ENCODE data around the gene CDHR2.

GRCh38 chr5:176642675-176643490 lies 93.7 kb downstream of the CDHR2 start:
- no peak for TF ChIP-seq MYC (IDR thresholded peaks at IDR 0.05; ENCODE audit: low read depth, low read length)
- TF ChIP-seq, protein P1, sequence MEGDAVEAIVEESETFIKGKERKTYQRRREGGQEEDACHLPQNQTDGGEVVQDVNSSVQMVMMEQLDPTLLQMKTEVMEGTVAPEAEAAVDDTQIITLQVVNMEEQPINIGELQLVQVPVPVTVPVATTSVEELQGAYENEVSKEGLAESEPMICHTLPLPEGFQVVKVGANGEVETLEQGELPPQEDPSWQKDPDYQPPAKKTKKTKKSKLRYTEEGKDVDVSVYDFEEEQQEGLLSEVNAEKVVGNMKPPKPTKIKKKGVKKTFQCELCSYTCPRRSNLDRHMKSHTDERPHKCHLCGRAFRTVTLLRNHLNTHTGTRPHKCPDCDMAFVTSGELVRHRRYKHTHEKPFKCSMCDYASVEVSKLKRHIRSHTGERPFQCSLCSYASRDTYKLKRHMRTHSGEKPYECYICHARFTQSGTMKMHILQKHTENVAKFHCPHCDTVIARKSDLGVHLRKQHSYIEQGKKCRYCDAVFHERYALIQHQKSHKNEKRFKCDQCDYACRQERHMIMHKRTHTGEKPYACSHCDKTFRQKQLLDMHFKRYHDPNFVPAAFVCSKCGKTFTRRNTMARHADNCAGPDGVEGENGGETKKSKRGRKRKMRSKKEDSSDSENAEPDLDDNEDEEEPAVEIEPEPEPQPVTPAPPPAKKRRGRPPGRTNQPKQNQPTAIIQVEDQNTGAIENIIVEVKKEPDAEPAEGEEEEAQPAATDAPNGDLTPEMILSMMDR (IDR thresholded peaks at IDR 0.05; ENCODE audit: extremely low read depth in 1 of 2, insufficient read depth in 1 of 2, low read depth in 1 of 2, low read length in 2 of 2): no peak
- no peak for TF ChIP-seq POLR2A (IDR thresholded peaks at IDR 0.05; ENCODE audit: low read depth, low read length)
- no peak for TF ChIP-seq EZH2 (IDR thresholded peaks at IDR 0.05; ENCODE audit: borderline replicate concordance, low read depth, low read length, severe bottlenecking)
- no peak for TF ChIP-seq MAX (IDR thresholded peaks at IDR 0.05; ENCODE audit: insufficient read depth, insufficient read length)
- no peak for TF ChIP-seq POLR2AphosphoS5 (IDR thresholded peaks at IDR 0.05; ENCODE audit: insufficient read depth, low read depth, low read length)
- no peak for TF ChIP-seq JUN (IDR thresholded peaks at IDR 0.05; ENCODE audit: borderline replicate concordance, insufficient read depth, insufficient read length, low read depth)
- no peak for TF ChIP-seq GATA2 (IDR thresholded peaks at IDR 0.05; ENCODE audit: insufficient read depth, insufficient read length, low read depth, low read length)
- no peak for TF ChIP-seq FOS (IDR thresholded peaks at IDR 0.05; ENCODE audit: borderline replicate concordance, insufficient read depth, low read length)

Data from endothelial cell of umbilical vein (primary cell).